Left ventricle myocardium inferior (tissue), 1 donor: ENCODE measurements around the gene PCSK6. TPM values are rescaled to one million over a fixed set of nuclear protein-coding genes. Genes with fewer than 3 reads are reported as not detected.

Experiments used
- DNase-seq: peaks from one replicate; pipeline ENCODE4 v3.0.0-alpha.2; 2020
- H3K27ac ChIP-seq: fragments of 200-600 bp; replicated peaks from 2 replicates; pipeline ENCODE4 v1.8.0; 2021
- H3K27me3 ChIP-seq: fragments of 200-600 bp; 2 replicates; pipeline ENCODE4 v1.8.0; 2021; ENCODE audit warnings: low read depth
- H3K36me3 ChIP-seq: fragments of 200-600 bp; 2 replicates; pipeline ENCODE4 v1.8.0; 2021
- H3K4me1 ChIP-seq: fragments of 200-600 bp; 2 replicates; pipeline ENCODE4 v1.8.0; 2021
- H3K4me3 ChIP-seq: fragments of 200-600 bp; 2 replicates; pipeline ENCODE4 v1.8.0; 2021; ENCODE audit warnings: mild to moderate bottlenecking, moderate library complexity
- H3K9me3 ChIP-seq: fragments of 200-600 bp; replicated peaks from 2 replicates; pipeline ENCODE4 v1.8.0; 2021
- intact Hi-C: fragments of 100-400 bp; cut with micrococcal nuclease; formaldehyde crosslinking; loops from one replicate; pipeline ENCODE4 v1.11.0; 2022
- total RNA-seq: library from RNA; stranded (reverse); fragmentation: NEBNext Ultra II Directional; extraction: Animal tissue kit (Norgen Biotek cat#: 25700); gene quantifications from one replicate; pipeline ENCODE4 v1.2.1, GENCODE V29; 2021
- TF ChIP-seq, protein P1 (sequence below): fragments of 200-600 bp; IDR thresholded peaks from 2 replicates; pipeline ENCODE4 v1.8.0; 2021; ENCODE audit warnings: antibody characterized with exemption, mild to moderate bottlenecking, borderline replicate concordance
- donor health status: DM: no; HTN: yes; CAD: no; lungs with severe emphysema.

The PCSK6 gene
- total RNA-seq, 1 donor from 2014 or later = 28.6 TPM

DNA sequence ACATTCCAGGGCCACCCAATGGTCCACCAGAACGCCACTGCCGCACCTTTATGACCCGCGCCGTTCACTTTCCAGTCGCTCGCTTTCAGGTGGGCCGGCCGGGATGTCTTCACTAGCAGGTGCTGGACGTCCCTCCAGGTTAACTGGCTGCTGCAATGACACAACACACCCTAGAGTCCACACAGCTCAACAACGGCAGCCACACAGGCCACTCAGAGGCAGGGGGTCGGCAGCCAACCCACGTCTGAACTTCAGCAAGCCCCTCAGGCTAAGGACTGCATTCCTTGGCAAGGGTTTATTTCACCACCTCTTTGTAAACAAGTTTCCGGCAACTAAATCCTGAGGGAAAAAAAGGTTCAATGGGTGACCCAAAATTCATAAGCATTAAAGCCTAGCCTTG lies 105.2 kb downstream of the PCSK6 start:
- H3K36me3 ChIP-seq = peaks cover 52% of the 10 kb centered on the region
- H3K9me3 ChIP-seq = no peaks in the 10 kb centered on the region
- H3K4me1 ChIP-seq = no peaks in the 10 kb centered on the region
- TF ChIP-seq, protein P1, sequence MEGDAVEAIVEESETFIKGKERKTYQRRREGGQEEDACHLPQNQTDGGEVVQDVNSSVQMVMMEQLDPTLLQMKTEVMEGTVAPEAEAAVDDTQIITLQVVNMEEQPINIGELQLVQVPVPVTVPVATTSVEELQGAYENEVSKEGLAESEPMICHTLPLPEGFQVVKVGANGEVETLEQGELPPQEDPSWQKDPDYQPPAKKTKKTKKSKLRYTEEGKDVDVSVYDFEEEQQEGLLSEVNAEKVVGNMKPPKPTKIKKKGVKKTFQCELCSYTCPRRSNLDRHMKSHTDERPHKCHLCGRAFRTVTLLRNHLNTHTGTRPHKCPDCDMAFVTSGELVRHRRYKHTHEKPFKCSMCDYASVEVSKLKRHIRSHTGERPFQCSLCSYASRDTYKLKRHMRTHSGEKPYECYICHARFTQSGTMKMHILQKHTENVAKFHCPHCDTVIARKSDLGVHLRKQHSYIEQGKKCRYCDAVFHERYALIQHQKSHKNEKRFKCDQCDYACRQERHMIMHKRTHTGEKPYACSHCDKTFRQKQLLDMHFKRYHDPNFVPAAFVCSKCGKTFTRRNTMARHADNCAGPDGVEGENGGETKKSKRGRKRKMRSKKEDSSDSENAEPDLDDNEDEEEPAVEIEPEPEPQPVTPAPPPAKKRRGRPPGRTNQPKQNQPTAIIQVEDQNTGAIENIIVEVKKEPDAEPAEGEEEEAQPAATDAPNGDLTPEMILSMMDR = no peak
- H3K4me3 ChIP-seq = no peak overlapping the region
- no peaks in the 10 kb centered on the region for H3K27me3 ChIP-seq
- H3K27ac ChIP-seq = no peak overlapping the region
- intact Hi-C loops = no loop called here
- no peak for DNase-seq

DNA sequence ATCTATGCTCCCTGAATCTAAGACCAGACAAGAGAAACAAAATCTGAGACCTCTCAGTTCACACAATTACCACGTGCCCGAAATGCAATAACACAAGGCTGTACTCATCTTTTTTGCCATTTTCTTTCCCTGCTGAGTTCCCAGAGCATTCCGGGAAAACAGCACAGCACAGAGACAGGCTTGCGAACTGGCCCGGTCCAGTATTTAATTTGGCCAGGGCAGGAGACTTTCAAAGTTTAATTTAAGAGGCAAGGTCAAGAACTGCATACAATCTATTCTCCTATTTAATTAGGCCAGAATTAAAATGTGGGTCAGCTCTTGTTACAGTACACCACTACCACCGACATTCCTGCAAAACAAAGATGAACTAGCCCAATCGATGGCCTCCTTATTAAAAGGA lies 107.0 kb downstream of the PCSK6 start:
- Histone ChIP-seq H3K9me3 (no peaks in the 10 kb centered on the region), H3K4me1 (no peaks in the 10 kb centered on the region), H3K27ac (no peak overlapping the region), H3K27me3 (no peaks in the 10 kb centered on the region), H3K4me3 (no peak overlapping the region), H3K36me3 (peaks cover 42% of the 10 kb centered on the region)
- DNase-seq = no peak
- TF ChIP-seq, protein P1 = no peak
- intact Hi-C loops = no loop called here

DNA sequence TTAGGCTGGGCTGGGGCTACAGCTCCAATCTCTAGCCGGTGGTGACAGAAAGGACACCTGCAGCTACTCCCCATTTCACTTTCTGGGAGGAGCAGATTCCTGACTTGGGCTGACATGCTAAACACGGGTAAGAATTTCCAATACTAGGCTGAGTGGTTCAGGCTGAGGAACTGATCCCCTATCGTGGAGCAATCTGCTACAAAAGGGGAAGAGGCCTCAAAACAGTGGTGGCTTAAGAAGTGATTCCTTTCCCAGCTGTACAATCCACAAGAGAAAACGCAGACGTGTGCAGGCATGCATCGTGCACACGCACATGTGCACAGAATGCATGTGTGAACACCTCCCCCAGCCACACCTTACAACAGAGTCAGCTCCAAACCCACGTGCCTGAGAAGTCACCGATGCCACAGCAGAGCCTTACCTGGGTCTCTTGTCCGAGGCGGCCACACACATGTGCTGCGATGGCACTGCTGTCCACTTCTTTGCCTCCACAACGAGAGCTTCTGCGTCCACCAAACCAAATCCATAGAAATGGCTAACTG lies 107.8 kb downstream of the PCSK6 start:
- Histone ChIP-seq H3K9me3 (no peaks in the 10 kb centered on the region), H3K27me3 (no peaks in the 10 kb centered on the region), H3K36me3 (peaks cover 39% of the 10 kb centered on the region), H3K27ac (no peak overlapping the region), H3K4me1 (no peaks in the 10 kb centered on the region), H3K4me3 (no peak overlapping the region)
- intact Hi-C loops = no loop called here
- TF ChIP-seq, protein P1 = no peak
- DNase-seq = no peak

DNA sequence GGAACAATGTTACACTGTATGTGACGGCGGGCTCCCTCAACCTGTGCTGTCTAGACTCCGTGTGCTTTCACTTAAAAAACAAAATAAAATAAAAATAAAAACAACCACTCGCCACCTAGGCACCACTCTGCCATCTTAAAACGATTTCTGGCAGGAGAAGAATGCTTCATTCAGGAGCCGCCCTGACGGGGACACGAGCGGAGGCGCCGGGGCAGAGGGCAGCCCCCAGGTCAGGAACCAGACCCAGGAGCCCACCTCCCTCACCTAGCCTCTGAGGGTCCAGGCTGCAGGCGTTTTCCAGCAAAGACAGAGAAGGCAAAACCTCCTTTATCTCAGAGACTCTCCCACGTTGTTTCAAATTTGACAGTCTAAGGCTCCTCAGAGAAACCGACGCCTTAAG lies 109.4 kb downstream of the PCSK6 start:
- peaks cover 30% of the 10 kb centered on the region for H3K36me3 ChIP-seq
- no peak for DNase-seq
- H3K27me3 ChIP-seq = no peaks in the 10 kb centered on the region
- intact Hi-C loops = no loop called here
- H3K4me1 ChIP-seq = peaks cover 6% of the 10 kb centered on the region
- H3K9me3 ChIP-seq = no peaks in the 10 kb centered on the region
- TF ChIP-seq, protein P1 = no peak
- H3K27ac ChIP-seq = no peak overlapping the region
- no peak overlapping the region for H3K4me3 ChIP-seq

DNA sequence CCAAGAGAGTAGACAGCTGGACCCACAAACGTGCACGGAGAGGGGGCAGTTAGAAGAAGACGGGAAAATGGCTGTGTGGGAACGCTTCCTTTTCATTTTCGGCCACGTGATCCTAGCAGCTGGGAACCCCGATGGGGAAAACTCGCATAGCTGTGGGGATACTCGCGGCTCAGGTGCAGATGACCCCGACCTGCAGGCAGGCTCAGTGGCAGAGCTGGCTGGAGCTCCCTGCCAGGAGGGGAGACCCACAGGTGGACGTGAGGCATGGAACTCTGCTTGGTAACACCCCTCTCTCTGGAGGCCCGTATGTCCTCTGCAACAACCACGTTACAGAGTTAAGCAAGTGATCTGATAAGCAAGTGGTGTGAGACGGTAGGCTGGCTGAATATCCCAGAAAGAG lies 109.9 kb downstream of the PCSK6 start:
- H3K27me3 ChIP-seq = no peaks in the 10 kb centered on the region
- peaks cover 6% of the 10 kb centered on the region for H3K4me1 ChIP-seq
- intact Hi-C loops = no loop called here
- peaks cover 30% of the 10 kb centered on the region for H3K36me3 ChIP-seq
- no peak for DNase-seq
- no peak overlapping the region for H3K27ac ChIP-seq
- H3K9me3 ChIP-seq = no peaks in the 10 kb centered on the region
- H3K4me3 ChIP-seq = no peak overlapping the region
- TF ChIP-seq, protein P1 = no peak
